Keratinocyte (primary cell): Measurements from ENCODE around the gene NLGN2.

Experiments
- EZH2 ChIP-seq: IDR thresholded peaks from one replicate; pipeline ENCODE4 v1.6.1; 2012; ENCODE audit warnings: inconsistent platforms, mild to moderate bottlenecking, low read length, moderate library complexity
- TF ChIP-seq, protein P1 (sequence below), 3 experiments: IDR thresholded peaks in 1 of 3; conservative IDR thresholded peaks in 1 of 3; optimal IDR thresholded peaks in 1 of 3; 2 replicates in 2 of 3; 3 replicates in 1 of 3; pipeline versions ENCODE3 to v1.5.1; 2011; ENCODE audit warnings: low read length in 3 of 3, mild to moderate bottlenecking in 3 of 3, moderate library complexity in 2 of 3, control low read depth in 1 of 3, inconsistent platforms in 1 of 3; ENCODE audit not compliant: insufficient read depth in 2 of 3; ENCODE audit errors: extremely low read depth in 1 of 3

DNA sequence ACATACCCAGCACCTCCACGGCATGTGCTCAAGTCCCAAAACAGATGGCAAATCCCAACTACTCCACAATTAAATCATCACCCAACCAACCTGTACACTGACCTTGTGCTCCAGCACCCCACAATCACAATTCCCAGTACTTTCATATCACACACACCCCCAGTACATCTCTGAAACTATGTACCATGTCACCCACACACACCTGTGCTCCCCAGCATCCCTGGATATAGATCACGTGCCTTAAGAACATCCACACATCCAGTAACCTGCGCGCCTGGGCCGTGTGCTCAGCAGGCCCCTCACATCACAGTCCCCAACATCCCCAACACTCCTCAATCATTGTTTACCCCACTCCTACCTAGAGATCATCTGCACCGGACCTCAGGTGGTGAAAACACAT, 2.1 kb downstream of the NLGN2 start:
- TF ChIP-seq, protein P1, sequence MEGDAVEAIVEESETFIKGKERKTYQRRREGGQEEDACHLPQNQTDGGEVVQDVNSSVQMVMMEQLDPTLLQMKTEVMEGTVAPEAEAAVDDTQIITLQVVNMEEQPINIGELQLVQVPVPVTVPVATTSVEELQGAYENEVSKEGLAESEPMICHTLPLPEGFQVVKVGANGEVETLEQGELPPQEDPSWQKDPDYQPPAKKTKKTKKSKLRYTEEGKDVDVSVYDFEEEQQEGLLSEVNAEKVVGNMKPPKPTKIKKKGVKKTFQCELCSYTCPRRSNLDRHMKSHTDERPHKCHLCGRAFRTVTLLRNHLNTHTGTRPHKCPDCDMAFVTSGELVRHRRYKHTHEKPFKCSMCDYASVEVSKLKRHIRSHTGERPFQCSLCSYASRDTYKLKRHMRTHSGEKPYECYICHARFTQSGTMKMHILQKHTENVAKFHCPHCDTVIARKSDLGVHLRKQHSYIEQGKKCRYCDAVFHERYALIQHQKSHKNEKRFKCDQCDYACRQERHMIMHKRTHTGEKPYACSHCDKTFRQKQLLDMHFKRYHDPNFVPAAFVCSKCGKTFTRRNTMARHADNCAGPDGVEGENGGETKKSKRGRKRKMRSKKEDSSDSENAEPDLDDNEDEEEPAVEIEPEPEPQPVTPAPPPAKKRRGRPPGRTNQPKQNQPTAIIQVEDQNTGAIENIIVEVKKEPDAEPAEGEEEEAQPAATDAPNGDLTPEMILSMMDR (optimal IDR thresholded peaks at IDR 0.05 in 1 of 3, IDR thresholded peaks at IDR 0.05 in 1 of 3, conservative IDR thresholded peaks at IDR 0.05 in 1 of 3; ENCODE audit: extremely low read depth in 1 of 3, insufficient read depth in 2 of 3, low read length in 3 of 3) = no peak
- no peak for TF ChIP-seq EZH2
